SK-N-SH treated with all-trans-retinoic acid at 6 μM for 48 hours (cell line): Measurements from ENCODE around the gene LCE2C.

Experiments used
- ATAC-seq: fragments of 200-7000 bp; cut with Tn5 transposase; 3 replicates; pipeline ENCODE4 v1.9.1; 2020; ENCODE audit warnings: mild to moderate bottlenecking, moderate library complexity
- ARNTL ChIP-seq: fragments of 450-650 bp; formaldehyde crosslinking; IDR thresholded peaks from 2 replicates; pipeline ENCODE4 v1.5.0; 2020; ENCODE audit warnings: low read depth, mild to moderate bottlenecking, moderate library complexity, borderline replicate concordance
- BACH2 ChIP-seq: fragments of 250-450 bp; sonication (Bioruptor Pico); IDR thresholded peaks from 2 replicates; pipeline ENCODE4 v1.9.0; 2021; ENCODE audit warnings: mild to moderate bottlenecking, borderline replicate concordance
- CSDC2 ChIP-seq: fragments of 250-450 bp; sonication (Bioruptor Pico); IDR thresholded peaks from 2 replicates; pipeline ENCODE4 v1.5.0; 2020; ENCODE audit warnings: mild to moderate bottlenecking, moderate library complexity
- GLIS3 ChIP-seq: fragments of 250-450 bp; sonication (Bioruptor Pico); IDR thresholded peaks from 2 replicates; pipeline ENCODE4 v1.5.0; 2020; ENCODE audit warnings: mild to moderate bottlenecking, moderate library complexity
- ISL1 ChIP-seq: fragments of 250-450 bp; sonication (Bioruptor Pico); IDR thresholded peaks from 2 replicates; pipeline ENCODE4 v2.1.2; 2022; ENCODE audit warnings: mild to moderate bottlenecking, moderate library complexity
- OSR1 ChIP-seq: fragments of 250-450 bp; sonication (Bioruptor Pico); IDR thresholded peaks from 2 replicates; pipeline ENCODE4 v1.8.0; 2022; ENCODE audit warnings: moderate library complexity, mild to moderate bottlenecking, inconsistent platforms
- RARB ChIP-seq: fragments of 250-450 bp; sonication (Bioruptor Pico); IDR thresholded peaks from 2 replicates; pipeline ENCODE4 v1.8.0; 2021; ENCODE audit warnings: mild to moderate bottlenecking, moderate library complexity
- SNAI2 ChIP-seq: fragments of 250-450 bp; sonication (Bioruptor Pico); IDR thresholded peaks from 2 replicates; pipeline ENCODE4 v1.5.0; 2020; ENCODE audit warnings: mild to moderate bottlenecking, moderate library complexity
- TCF4 ChIP-seq: fragments of 250-450 bp; sonication (Bioruptor Pico); IDR thresholded peaks from 2 replicates; pipeline ENCODE4 v1.8.0; 2021; ENCODE audit warnings: mild to moderate bottlenecking, moderate library complexity, borderline replicate concordance
- TOX ChIP-seq: fragments of 250-450 bp; sonication (Bioruptor Pico); IDR thresholded peaks from 2 replicates; pipeline ENCODE4 v1.8.0; 2021; ENCODE audit warnings: mild to moderate bottlenecking, moderate library complexity, borderline replicate concordance
- ZC3H10 ChIP-seq: fragments of 250-450 bp; sonication (Bioruptor Pico); IDR thresholded peaks from 2 replicates; pipeline ENCODE4 v1.5.1; 2021; ENCODE audit warnings: mild to moderate bottlenecking, moderate library complexity
- ZFP3 ChIP-seq: fragments of 250-450 bp; sonication (Bioruptor Pico); IDR thresholded peaks from 2 replicates; pipeline ENCODE4 v1.5.0; 2020; ENCODE audit warnings: mild to moderate bottlenecking, moderate library complexity
- ZFP30 ChIP-seq: fragments of 450-650 bp; formaldehyde crosslinking; IDR thresholded peaks from 2 replicates; pipeline ENCODE4 v1.5.0; 2022; ENCODE audit warnings: mild to moderate bottlenecking, moderate library complexity
- ZNF565 ChIP-seq: fragments of 450-650 bp; formaldehyde crosslinking; conservative IDR thresholded peaks from 2 replicates; pipeline ENCODE4 v1.5.0; 2020; ENCODE audit warnings: low read depth, mild to moderate bottlenecking, moderate library complexity
- ZNF70 ChIP-seq: fragments of 450-650 bp; formaldehyde crosslinking; IDR thresholded peaks from 2 replicates; pipeline ENCODE4 v1.5.0; 2020; ENCODE audit warnings: mild to moderate bottlenecking, moderate library complexity
- ZNF8 ChIP-seq: fragments of 450-650 bp; formaldehyde crosslinking; IDR thresholded peaks from 2 replicates; pipeline ENCODE4 v1.5.0; 2020; ENCODE audit warnings: mild to moderate bottlenecking, moderate library complexity
- TF ChIP-seq, protein P1 (sequence below): fragments of 250-450 bp; sonication (Bioruptor Pico); IDR thresholded peaks from 2 replicates; pipeline ENCODE4 v1.5.0; 2020; ENCODE audit warnings: mild to moderate bottlenecking, moderate library complexity
- TF ChIP-seq, protein P2 (sequence below): fragments of 250-450 bp; sonication (Bioruptor Pico); IDR thresholded peaks from 2 replicates; pipeline ENCODE4 v1.8.0; 2020; ENCODE audit warnings: mild to moderate bottlenecking, moderate library complexity, borderline replicate concordance
- TF ChIP-seq, protein P3 (sequence below): fragments of 250-450 bp; sonication (Bioruptor Pico); IDR thresholded peaks from 2 replicates; pipeline ENCODE4 v1.5.1; 2020; ENCODE audit warnings: low read depth, mild to moderate bottlenecking, moderate library complexity

The LCE2C gene

DNA sequence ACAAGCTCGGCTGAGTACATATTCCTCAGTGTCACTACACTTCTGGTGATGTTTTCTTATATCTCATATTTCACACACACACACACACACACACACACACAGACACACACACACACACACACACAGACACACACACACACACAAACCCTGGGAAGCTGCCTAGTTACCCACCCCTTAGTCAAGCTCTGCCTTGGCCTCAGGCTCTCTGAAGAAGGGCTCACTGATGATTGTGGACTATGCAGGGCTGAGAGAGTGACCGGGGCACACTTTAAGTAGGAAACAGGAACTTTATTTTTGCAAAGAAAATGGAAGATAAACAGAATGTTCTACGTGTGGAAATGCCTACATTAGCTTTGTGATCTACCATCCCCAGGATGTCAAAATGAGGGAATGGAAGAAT, 31.1 kb upstream of the LCE2C start:
- TF ChIP-seq ZNF8 (CRISPR knock-in tag) (no peak), TOX (no peak)
- ATAC-seq = no peak

DNA sequence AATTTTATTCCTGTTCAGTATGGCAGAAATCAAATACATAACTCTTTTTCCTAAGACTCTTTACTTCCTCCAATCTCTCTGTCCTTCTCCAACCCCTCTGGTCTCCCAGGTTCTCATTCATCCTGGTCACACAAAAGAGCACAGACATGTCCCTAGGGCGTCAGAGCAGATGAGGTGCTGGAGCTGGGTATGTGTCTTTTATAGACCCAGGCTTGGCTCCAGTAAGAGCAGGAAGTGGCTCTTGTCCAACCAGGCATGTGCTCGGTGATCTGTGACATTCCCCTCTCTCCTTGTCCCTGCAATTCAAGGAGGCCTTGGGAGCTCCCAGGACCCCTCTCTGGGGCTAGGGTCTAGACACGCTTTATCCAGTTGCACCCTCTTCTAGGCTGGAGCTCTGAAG, 29.9 kb upstream of the LCE2C start:
- TF ChIP-seq ZNF8 (CRISPR knock-in tag) (no peak), ARNTL (CRISPR knock-in tag) (no peak), RARB (CRISPR knock-in tag) (no peak), CSDC2 (CRISPR knock-in tag) (no peak), BACH2 (CRISPR knock-in tag) (no peak), ZFP30 (CRISPR knock-in tag) (no peak), ZNF565 (no peak), ZC3H10 (CRISPR knock-in tag) (no peak), GLIS3 (CRISPR knock-in tag) (no peak)
- TF ChIP-seq, protein P1, sequence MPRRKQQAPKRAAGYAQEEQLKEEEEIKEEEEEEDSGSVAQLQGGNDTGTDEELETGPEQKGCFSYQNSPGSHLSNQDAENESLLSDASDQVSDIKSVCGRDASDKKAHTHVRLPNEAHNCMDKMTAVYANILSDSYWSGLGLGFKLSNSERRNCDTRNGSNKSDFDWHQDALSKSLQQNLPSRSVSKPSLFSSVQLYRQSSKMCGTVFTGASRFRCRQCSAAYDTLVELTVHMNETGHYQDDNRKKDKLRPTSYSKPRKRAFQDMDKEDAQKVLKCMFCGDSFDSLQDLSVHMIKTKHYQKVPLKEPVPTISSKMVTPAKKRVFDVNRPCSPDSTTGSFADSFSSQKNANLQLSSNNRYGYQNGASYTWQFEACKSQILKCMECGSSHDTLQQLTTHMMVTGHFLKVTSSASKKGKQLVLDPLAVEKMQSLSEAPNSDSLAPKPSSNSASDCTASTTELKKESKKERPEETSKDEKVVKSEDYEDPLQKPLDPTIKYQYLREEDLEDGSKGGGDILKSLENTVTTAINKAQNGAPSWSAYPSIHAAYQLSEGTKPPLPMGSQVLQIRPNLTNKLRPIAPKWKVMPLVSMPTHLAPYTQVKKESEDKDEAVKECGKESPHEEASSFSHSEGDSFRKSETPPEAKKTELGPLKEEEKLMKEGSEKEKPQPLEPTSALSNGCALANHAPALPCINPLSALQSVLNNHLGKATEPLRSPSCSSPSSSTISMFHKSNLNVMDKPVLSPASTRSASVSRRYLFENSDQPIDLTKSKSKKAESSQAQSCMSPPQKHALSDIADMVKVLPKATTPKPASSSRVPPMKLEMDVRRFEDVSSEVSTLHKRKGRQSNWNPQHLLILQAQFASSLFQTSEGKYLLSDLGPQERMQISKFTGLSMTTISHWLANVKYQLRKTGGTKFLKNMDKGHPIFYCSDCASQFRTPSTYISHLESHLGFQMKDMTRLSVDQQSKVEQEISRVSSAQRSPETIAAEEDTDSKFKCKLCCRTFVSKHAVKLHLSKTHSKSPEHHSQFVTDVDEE (CRISPR knock-in tag) = no peak

DNA sequence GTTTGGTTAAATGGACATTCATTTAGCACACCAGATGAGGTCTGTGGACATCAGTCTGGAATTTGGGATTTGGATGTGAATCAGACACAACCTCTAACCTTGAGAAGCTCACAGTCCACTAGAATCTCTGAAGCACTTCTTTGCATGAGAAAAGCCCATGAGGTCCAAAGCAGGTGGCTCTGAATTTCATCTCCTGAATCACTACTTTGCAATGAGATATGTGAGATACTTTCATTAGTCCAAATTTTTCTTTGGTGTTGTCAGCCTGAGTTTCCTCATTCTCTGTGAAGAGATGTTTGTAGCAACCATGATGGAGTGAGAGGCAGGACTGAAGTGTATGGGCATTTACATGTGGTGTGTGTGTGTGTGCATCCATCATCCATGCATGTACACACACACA, 28.4 kb upstream of the LCE2C start:
- no peak for ATAC-seq
- no peak for TF ChIP-seq ZNF70 (CRISPR knock-in tag)
- TF ChIP-seq ISL1 = no peak
- TF ChIP-seq, protein P2, sequence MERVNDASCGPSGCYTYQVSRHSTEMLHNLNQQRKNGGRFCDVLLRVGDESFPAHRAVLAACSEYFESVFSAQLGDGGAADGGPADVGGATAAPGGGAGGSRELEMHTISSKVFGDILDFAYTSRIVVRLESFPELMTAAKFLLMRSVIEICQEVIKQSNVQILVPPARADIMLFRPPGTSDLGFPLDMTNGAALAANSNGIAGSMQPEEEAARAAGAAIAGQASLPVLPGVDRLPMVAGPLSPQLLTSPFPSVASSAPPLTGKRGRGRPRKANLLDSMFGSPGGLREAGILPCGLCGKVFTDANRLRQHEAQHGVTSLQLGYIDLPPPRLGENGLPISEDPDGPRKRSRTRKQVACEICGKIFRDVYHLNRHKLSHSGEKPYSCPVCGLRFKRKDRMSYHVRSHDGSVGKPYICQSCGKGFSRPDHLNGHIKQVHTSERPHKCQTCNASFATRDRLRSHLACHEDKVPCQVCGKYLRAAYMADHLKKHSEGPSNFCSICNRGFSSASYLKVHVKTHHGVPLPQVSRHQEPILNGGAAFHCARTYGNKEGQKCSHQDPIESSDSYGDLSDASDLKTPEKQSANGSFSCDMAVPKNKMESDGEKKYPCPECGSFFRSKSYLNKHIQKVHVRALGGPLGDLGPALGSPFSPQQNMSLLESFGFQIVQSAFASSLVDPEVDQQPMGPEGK = no peak
- TF ChIP-seq ARNTL (CRISPR knock-in tag) = no peak
- TF ChIP-seq TOX = no peak
- no peak for TF ChIP-seq ZNF565
- TF ChIP-seq, protein P1 (CRISPR knock-in tag) = no peak
- TF ChIP-seq CSDC2 (CRISPR knock-in tag) = no peak

More for the DNA sequence above, 29.9 kb upstream of the LCE2C start:
- no peak for ATAC-seq

DNA sequence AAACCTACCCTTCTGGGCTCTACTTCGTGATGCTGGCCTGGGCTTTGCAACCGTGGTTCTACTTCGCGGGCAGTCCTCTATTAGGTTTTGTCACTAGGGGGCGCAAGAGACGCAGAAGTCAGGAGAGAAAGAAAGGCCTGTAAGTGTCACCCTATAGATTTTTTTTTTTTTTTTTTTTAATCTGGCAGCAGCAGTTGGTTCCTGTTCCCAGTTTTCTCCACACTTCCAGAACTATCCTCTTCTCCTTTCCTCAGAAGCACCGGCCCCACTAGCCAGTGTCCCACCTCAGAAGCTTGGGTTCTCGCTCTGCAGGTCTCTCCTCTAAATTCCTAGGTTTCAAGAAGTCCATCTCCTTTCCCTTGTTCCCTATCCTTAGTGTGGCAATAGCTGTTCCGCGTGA, 21.0 kb upstream of the LCE2C start:
- no peak for TF ChIP-seq OSR1 (CRISPR knock-in tag)
- TF ChIP-seq ZNF8 (CRISPR knock-in tag) = no peak
- no peak for TF ChIP-seq BACH2 (CRISPR knock-in tag)
- no peak for TF ChIP-seq TCF4
- no peak for TF ChIP-seq ISL1
- no peak for TF ChIP-seq SNAI2
- TF ChIP-seq, protein P2 = no peak
- TF ChIP-seq ZFP3 (CRISPR knock-in tag) = no peak
- no peak for TF ChIP-seq TOX
- no peak for TF ChIP-seq ZC3H10 (CRISPR knock-in tag)
- no peak for TF ChIP-seq ARNTL (CRISPR knock-in tag)
- TF ChIP-seq ZNF70 (CRISPR knock-in tag) = no peak
- TF ChIP-seq, protein P1 (CRISPR knock-in tag) = no peak
- no peak for TF ChIP-seq GLIS3 (CRISPR knock-in tag)
- no peak for TF ChIP-seq ZNF565
- TF ChIP-seq, protein P3, sequence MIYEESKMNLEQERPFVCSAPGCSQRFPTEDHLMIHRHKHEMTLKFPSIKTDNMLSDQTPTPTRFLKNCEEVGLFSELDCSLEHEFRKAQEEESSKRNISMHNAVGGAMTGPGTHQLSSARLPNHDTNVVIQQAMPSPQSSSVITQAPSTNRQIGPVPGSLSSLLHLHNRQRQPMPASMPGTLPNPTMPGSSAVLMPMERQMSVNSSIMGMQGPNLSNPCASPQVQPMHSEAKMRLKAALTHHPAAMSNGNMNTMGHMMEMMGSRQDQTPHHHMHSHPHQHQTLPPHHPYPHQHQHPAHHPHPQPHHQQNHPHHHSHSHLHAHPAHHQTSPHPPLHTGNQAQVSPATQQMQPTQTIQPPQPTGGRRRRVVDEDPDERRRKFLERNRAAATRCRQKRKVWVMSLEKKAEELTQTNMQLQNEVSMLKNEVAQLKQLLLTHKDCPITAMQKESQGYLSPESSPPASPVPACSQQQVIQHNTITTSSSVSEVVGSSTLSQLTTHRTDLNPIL (CRISPR knock-in tag) = no peak
- peak; percentile 95 for ATAC-seq
